ENCODE results near the gene TAF1D.

DNA sequence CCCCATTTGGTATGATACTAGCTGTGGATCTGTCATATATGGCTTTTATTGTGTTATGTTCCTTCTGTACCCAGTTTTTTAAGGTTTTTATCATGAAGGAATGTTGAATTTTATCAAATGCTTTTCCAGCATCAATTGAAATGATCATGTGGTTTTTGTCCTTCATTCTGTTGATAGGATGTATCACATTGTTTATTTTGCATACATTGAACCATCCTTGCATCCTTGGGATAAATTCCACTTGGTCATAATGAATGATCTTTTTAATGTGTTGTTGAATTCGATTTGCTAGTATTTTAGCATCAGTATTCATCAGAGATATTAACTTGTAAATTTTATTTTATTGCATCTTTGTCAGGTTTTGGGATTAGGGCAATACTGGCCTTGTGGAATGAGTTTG is 31.1 kb downstream of the TAF1D start:
- TF ChIP-seq, protein P1, sequence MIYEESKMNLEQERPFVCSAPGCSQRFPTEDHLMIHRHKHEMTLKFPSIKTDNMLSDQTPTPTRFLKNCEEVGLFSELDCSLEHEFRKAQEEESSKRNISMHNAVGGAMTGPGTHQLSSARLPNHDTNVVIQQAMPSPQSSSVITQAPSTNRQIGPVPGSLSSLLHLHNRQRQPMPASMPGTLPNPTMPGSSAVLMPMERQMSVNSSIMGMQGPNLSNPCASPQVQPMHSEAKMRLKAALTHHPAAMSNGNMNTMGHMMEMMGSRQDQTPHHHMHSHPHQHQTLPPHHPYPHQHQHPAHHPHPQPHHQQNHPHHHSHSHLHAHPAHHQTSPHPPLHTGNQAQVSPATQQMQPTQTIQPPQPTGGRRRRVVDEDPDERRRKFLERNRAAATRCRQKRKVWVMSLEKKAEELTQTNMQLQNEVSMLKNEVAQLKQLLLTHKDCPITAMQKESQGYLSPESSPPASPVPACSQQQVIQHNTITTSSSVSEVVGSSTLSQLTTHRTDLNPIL (CRISPR knock-in tag; IDR thresholded peaks at IDR 0.05; ENCODE audit: low read depth): no peak
- no peak for TF ChIP-seq TCF4 (CRISPR knock-in tag; IDR thresholded peaks at IDR 0.05; ENCODE audit: borderline replicate concordance)
